BE2C (cell line): Measurements from ENCODE around the gene CSNK1G2.

Source experiments
- DNase-seq: peaks from one replicate; pipeline ENCODE4 v3.0.0-alpha.2; 2020
- H3K27me3 ChIP-seq: fragments of 250-450 bp; sonication (Bioruptor Pico); 2 replicates; pipeline ENCODE4 v1.5.1; 2020; ENCODE audit warnings: mild to moderate bottlenecking
- H3K36me3 ChIP-seq: fragments of 250-450 bp; sonication (Bioruptor Pico); 2 replicates; pipeline ENCODE4 v1.5.1; 2020; ENCODE audit warnings: mild to moderate bottlenecking
- H3K4me1 ChIP-seq: fragments of 250-450 bp; sonication (Bioruptor Pico); 2 replicates; pipeline ENCODE4 v1.5.1; 2020
- H3K4me3 ChIP-seq: 2 replicates; pipeline ENCODE4 v1.5.1; 2011; ENCODE audit warnings: low read depth, low read length
- H3K9me3 ChIP-seq: fragments of 250-450 bp; sonication (Bioruptor Pico); 2 replicates; pipeline ENCODE4 v1.5.1; 2020
- CTCF ChIP-seq: IDR thresholded peaks from 2 replicates; pipeline ENCODE4 v1.5.1; 2012; ENCODE audit warnings: mild to moderate bottlenecking, low read depth, low read length

CSNK1G2 gene

DNA sequence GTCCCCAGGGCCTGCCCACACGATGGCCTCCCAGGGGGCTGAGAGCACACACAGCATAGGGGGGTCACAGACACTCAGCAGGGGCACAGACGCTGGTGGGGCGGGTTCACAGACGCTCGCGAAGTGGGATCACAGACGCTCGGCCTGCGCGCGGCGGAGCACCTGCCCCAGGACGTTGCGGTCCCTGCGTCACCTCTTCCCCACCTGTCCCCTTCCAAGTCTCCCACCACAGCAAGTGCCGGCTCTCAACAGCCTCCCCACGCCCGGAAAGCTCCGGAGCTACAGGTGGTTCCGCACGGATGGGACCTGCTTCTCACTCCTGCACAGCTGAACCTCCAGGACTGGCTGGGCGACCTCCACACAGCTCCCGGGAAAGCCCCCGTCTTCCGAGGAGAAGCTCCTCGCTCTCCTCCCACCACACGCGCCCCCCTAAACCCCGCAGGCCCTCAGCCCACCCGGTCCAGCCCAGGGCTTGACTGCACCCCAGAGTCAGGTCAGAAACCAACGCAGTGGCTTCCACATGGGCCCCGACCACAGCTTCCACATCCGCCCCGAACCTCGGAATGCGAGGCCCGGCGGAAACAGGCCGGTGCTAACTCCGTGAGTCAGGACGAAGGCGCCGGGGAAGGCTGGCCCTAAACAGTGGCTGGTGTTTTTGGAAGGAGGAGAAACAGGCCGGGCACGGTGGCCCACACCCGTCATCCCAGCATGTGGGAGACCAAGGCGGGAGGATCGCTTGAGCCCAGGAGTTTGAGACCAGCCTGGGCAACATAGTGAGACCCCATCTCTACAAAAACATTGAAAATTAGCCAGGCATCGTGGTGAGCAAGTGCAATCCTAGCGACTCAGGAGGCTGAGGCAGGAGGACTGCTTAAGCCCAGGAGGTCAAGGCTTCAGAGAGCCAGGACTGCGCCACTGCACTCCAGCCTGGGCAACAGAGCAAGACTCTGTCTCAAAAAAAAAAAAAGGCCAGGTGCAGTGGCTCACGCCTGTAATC is 58.0 kb downstream of the CSNK1G2 start:
- peaks cover 26% of the 10 kb centered on the region for H3K36me3 ChIP-seq
- no peak for TF ChIP-seq CTCF

DNA sequence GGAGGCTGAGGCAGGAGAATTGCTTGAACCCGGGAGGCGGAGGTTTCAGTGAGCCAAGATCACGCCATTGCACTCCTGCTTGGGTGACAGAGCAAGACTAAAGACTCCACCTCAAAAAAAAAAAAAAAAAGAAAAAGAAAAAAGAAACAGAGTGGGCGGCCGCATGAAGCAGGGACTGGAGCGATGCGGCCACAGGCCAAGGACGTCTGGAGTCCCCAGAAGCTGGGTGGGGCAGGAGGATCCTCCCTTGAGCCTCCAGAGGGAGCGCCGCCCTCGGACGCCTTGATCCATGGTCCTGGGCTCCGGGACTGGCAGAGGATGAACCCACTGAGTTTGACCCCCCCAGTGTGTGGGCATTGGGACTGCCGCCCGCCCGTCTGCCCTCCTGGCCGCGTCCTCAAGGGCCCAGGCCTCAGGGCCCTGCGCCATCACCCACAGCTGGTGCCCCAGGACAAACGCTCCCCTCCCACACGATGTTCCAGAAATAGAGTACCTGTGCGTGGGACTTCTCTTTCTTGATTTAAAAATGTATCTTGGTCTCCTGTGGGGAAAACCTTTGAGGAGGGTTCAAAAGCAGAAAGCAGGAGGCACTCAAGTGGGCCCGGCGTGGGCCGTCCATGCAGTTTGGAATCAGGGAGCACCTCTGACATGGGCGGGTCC is 59.0 kb downstream of the CSNK1G2 start:
- no peak for DNase-seq
- H3K36me3 ChIP-seq: peaks cover 26% of the 10 kb centered on the region
- H3K9me3 ChIP-seq: no peaks in the 10 kb centered on the region
- no peak overlapping the region for H3K4me3 ChIP-seq
- no peaks in the 10 kb centered on the region for H3K4me1 ChIP-seq
- no peaks in the 10 kb centered on the region for H3K27me3 ChIP-seq
- no peak for TF ChIP-seq CTCF

More for the DNA sequence above, 58.0 kb downstream of the CSNK1G2 start:
- no peaks in the 10 kb centered on the region for H3K4me1 ChIP-seq
- no peaks in the 10 kb centered on the region for H3K27me3 ChIP-seq
- DNase-seq: no peak
- H3K4me3 ChIP-seq: no peak overlapping the region
- no peaks in the 10 kb centered on the region for H3K9me3 ChIP-seq

- Histone ChIP-seq H3K4me3 (no peak overlapping the region), H3K9me3 (no peaks in the 10 kb centered on the region), H3K4me1 (no peaks in the 10 kb centered on the region), H3K36me3 (peaks cover 23% of the 10 kb centered on the region), H3K27me3 (no peaks in the 10 kb centered on the region)
- no peak for TF ChIP-seq CTCF
- no peak for DNase-seq
Observed at GRCh38 chr19:2003874-2004273, 62.9 kb downstream of the CSNK1G2 start.

DNA sequence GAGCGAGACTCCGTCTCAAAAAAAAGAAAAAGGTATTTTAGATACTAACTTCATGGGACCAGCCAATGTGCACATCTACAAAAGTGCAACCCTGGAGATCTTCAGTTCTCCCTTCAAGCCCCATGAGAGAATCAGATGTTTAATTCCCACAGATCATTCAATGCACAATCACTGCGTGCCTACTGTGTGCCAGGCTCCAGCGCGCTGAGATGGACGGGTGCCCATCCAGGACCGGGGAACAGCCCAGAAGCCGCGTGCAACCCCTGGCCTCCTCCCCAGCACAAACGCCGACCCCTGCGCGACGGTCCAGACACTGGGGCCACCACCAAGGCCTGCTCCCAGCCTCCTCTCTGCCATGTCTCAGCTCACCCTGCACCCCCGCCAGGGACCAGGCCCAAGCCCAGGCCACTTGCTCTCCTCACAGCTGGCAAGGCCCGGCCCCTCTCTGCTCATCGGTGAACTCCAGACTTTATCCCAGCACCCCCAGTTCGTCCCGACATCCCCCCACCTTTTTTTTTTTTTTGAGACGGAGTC is 69.2 kb downstream of the CSNK1G2 start:
- H3K4me1 ChIP-seq: no peaks in the 10 kb centered on the region
- peaks cover 2% of the 10 kb centered on the region; the same call in 1 of the 2 replicates for H3K36me3 ChIP-seq
- no peaks in the 10 kb centered on the region for H3K27me3 ChIP-seq
- H3K9me3 ChIP-seq: no peaks in the 10 kb centered on the region
- no peak for TF ChIP-seq CTCF
- H3K4me3 ChIP-seq: no peak overlapping the region
- no peak for DNase-seq

DNA sequence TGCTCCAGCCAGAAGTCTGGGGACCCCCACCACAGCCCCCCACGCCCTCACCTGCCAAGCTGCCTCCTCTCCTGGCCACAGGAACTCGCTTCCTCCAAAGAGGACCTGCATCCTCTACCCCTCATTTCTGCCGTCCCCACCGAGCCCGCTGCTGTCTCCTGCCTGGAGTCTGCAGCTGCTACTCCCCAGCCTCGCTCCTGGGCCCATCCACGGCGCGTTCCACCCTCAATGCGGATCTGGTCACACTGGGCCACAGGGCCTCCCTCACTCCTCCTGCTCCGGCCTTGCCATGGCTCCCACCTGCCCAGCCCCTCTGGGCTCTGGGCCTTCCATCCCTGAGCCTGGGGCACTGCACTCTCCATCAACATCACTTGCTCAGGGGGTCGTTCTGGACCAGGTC is 70.2 kb downstream of the CSNK1G2 start:
- H3K36me3 ChIP-seq: peaks cover 2% of the 10 kb centered on the region; the same call in 1 of the 2 replicates
- H3K27me3 ChIP-seq: no peaks in the 10 kb centered on the region
- no peaks in the 10 kb centered on the region for H3K4me1 ChIP-seq
- no peaks in the 10 kb centered on the region for H3K9me3 ChIP-seq
- no peak for DNase-seq
- H3K4me3 ChIP-seq: no peak overlapping the region
- TF ChIP-seq CTCF: no peak
